DND-41 (cell line): ENCODE measurements around the gene CAMK2N2.

ENCODE experiments used
- EZH2 ChIP-seq: IDR thresholded peaks from 3 replicates; pipeline ENCODE4 v1.6.1; 2012; ENCODE audit warnings: borderline replicate concordance, low read depth, mild to moderate bottlenecking, moderate library complexity, low read length, inconsistent platforms; ENCODE audit not compliant: severe bottlenecking
- TF ChIP-seq, protein P1 (sequence below): IDR thresholded peaks from 2 replicates; pipeline ENCODE4 v1.5.1; 2012; ENCODE audit warnings: borderline replicate concordance, low read length, moderate library complexity, mild to moderate bottlenecking; ENCODE audit not compliant: poor library complexity, severe bottlenecking; ENCODE audit errors: extremely low read depth

DNA sequence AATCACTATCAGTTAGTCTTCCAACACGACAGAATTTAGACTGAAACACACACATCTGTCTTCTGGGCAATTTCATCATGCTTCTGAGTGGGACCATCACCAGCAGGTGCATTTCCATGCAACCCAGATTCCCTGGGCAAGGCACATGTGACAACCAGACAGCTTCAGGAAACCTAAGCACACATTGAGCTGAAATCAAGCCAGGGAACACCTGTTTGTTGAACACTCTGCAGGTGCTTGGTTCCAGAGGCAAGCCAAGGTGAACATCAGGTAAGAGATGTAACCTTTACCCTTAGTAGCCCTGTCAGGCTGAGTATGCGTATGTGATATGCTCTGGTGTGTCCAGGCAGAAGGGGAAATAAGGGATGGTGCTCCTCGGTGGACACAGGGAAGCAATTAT lies 34.4 kb upstream of the CAMK2N2 start:
- TF ChIP-seq EZH2: no peak
- TF ChIP-seq, protein P1, sequence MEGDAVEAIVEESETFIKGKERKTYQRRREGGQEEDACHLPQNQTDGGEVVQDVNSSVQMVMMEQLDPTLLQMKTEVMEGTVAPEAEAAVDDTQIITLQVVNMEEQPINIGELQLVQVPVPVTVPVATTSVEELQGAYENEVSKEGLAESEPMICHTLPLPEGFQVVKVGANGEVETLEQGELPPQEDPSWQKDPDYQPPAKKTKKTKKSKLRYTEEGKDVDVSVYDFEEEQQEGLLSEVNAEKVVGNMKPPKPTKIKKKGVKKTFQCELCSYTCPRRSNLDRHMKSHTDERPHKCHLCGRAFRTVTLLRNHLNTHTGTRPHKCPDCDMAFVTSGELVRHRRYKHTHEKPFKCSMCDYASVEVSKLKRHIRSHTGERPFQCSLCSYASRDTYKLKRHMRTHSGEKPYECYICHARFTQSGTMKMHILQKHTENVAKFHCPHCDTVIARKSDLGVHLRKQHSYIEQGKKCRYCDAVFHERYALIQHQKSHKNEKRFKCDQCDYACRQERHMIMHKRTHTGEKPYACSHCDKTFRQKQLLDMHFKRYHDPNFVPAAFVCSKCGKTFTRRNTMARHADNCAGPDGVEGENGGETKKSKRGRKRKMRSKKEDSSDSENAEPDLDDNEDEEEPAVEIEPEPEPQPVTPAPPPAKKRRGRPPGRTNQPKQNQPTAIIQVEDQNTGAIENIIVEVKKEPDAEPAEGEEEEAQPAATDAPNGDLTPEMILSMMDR: no peak
